Nephron progenitor cell (in vitro differentiated cells): Measurements from ENCODE around the gene CCNH.

ENCODE experiments used
- DNase-seq: peaks from one replicate; pipeline ENCODE4 v3.0.0; 2021
- H3K27ac Mint-ChIP-seq: 2 replicates; pipeline ENCODE4 v1.8.0; 2021; ENCODE audit warnings: mild to moderate bottlenecking, moderate library complexity, mixed read lengths
- H3K27me3 Mint-ChIP-seq: 2 replicates; pipeline ENCODE4 v1.8.0; 2021; ENCODE audit warnings: mild to moderate bottlenecking, low read depth, mixed read lengths; ENCODE audit not compliant: poor library complexity
- H3K36me3 Mint-ChIP-seq: 2 replicates; pipeline ENCODE4 v1.8.0; 2021; ENCODE audit warnings: low read depth, mixed read lengths
- H3K4me1 Mint-ChIP-seq: 2 replicates; pipeline ENCODE4 v1.8.0; 2021; ENCODE audit warnings: mixed read lengths
- H3K4me3 Mint-ChIP-seq: 2 replicates; pipeline ENCODE4 v1.8.0; 2021; ENCODE audit warnings: mild to moderate bottlenecking, moderate library complexity, mixed read lengths
- H3K9me3 Mint-ChIP-seq: 2 replicates; pipeline ENCODE4 v1.8.0; 2021; ENCODE audit warnings: mild to moderate bottlenecking, moderate library complexity, mixed read lengths
- CTCF ChIP-seq: fragments of 200-600 bp; sonication (generic); IDR thresholded peaks from 2 replicates; pipeline ENCODE4 v1.5.0; 2021; ENCODE audit warnings: antibody characterized with exemption

Gene CCNH

GRCh38 chr5:87401626-87402025, 11.1 kb downstream of the CCNH start:
- H3K27ac Mint-ChIP-seq: no peak overlapping the region

GRCh38 chr5:87400305-87400899, 12.3 kb downstream of the CCNH start:
- H3K36me3 Mint-ChIP-seq: peaks cover 58% of the 10 kb centered on the region
- H3K4me1 Mint-ChIP-seq: no peaks in the 10 kb centered on the region
- H3K27ac Mint-ChIP-seq: no peak overlapping the region
- H3K4me3 Mint-ChIP-seq: no peak overlapping the region
- TF ChIP-seq CTCF: peak; percentile 58
- H3K27me3 Mint-ChIP-seq: no peaks in the 10 kb centered on the region
- H3K9me3 Mint-ChIP-seq: peaks cover 8% of the 10 kb centered on the region
- DNase-seq: no peak

More at GRCh38 chr5:87401626-87402025, 11.1 kb downstream of the CCNH start:
- H3K36me3 Mint-ChIP-seq: peaks cover 62% of the 10 kb centered on the region
- no peaks in the 10 kb centered on the region for H3K27me3 Mint-ChIP-seq
- H3K4me1 Mint-ChIP-seq: no peaks in the 10 kb centered on the region
- H3K4me3 Mint-ChIP-seq: no peak overlapping the region
- peaks cover 8% of the 10 kb centered on the region for H3K9me3 Mint-ChIP-seq
- DNase-seq: no peak
- TF ChIP-seq CTCF: no peak

GRCh38 chr5:87399720-87400119, 13.0 kb downstream of the CCNH start:
- peaks cover 64% of the 10 kb centered on the region for H3K36me3 Mint-ChIP-seq
- no peaks in the 10 kb centered on the region for H3K4me1 Mint-ChIP-seq
- DNase-seq: no peak
- TF ChIP-seq CTCF: no peak
- H3K9me3 Mint-ChIP-seq: peaks cover 8% of the 10 kb centered on the region
- no peak overlapping the region for H3K4me3 Mint-ChIP-seq
- no peaks in the 10 kb centered on the region for H3K27me3 Mint-ChIP-seq
- H3K27ac Mint-ChIP-seq: no peak overlapping the region

GRCh38 chr5:87398981-87399614, 13.6 kb downstream of the CCNH start:
- H3K9me3 Mint-ChIP-seq: peaks cover 8% of the 10 kb centered on the region
- peaks cover 63% of the 10 kb centered on the region for H3K36me3 Mint-ChIP-seq
- no peak for TF ChIP-seq CTCF
- H3K4me1 Mint-ChIP-seq: no peaks in the 10 kb centered on the region
- no peak overlapping the region for H3K4me3 Mint-ChIP-seq
- peak overlapping the region; percentile 85 for H3K27ac Mint-ChIP-seq
- DNase-seq: no peak
- no peaks in the 10 kb centered on the region for H3K27me3 Mint-ChIP-seq

DNA sequence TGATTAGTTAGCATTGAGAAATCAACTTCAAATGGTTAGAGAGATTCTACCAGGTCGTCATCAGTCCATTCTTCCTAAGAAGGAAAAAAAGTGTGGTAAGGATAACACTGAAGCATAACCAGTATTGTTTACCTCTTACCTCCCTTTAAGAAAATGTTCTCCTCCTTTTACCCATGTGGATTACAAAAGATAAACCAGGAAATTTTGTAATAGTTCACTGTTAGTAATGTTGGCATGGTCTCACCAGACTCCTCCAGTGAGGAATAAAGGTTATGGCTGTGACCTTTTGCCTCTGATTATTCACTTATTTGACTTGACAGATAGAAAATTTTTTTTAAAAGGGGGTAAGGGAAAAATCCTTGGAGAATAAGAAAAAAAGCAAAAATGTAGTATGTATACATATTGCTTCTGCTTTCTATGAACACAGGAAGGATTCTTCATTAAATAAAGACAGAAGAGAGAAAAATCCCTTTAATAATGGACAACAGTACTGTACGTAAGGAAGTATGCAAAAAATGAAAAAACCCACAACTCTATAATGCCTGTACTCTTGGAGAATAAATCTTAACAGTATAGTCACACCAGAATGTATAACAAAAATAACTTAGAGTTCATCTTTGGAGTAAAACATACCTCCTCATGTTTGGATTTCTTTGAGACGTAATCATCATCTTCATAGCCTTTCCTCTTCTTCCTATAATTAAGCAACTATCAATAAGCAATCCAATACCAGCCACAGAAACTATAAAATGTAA, 18.1 kb downstream of the CCNH start:
- H3K4me1 Mint-ChIP-seq: no peaks in the 10 kb centered on the region
- H3K9me3 Mint-ChIP-seq: no peaks in the 10 kb centered on the region
- H3K4me3 Mint-ChIP-seq: no peak overlapping the region
- H3K27me3 Mint-ChIP-seq: peaks cover 2% of the 10 kb centered on the region
- TF ChIP-seq CTCF: no peak
- no peak for DNase-seq
- peaks cover 45% of the 10 kb centered on the region for H3K36me3 Mint-ChIP-seq
- H3K27ac Mint-ChIP-seq: no peak overlapping the region
